HEK293T (cell line): ENCODE data around the gene TNIK.

Experiments used
- BHLHE40 ChIP-seq: fragments of 450-650 bp; IDR thresholded peaks from 2 replicates; pipeline ENCODE4 v1.6.1; 2016; ENCODE audit warnings: mild to moderate bottlenecking, moderate library complexity, borderline replicate concordance
- FOXA1 ChIP-seq: fragments of 450-650 bp; IDR thresholded peaks from 2 replicates; pipeline ENCODE4 v1.6.1; 2016; ENCODE audit warnings: mild to moderate bottlenecking
- NFRKB ChIP-seq: fragments of 450-650 bp; IDR thresholded peaks from 2 replicates; pipeline ENCODE4 v1.6.1; 2016; ENCODE audit warnings: mild to moderate bottlenecking, moderate library complexity
- SP1 ChIP-seq: fragments of 450-650 bp; IDR thresholded peaks from 2 replicates; pipeline ENCODE4 v1.6.1; 2017
- TARDBP ChIP-seq: fragments of 450-650 bp; IDR thresholded peaks from 2 replicates; pipeline ENCODE4 v1.6.1; 2016

GRCh38 chr3:171285287-171285686 is 174.9 kb downstream of the TNIK start:
- TF ChIP-seq FOXA1 (no peak), NFRKB (no peak), TARDBP (no peak), BHLHE40 (no peak), SP1 (no peak)
